Natural killer cell (primary cell): ENCODE data around the gene RHOT2. TPM values are rescaled to one million over a fixed set of nuclear protein-coding genes. Genes with fewer than 3 reads are reported as not detected.

ENCODE experiments used
- ATAC-seq, 3 donors: fragments of 150-1000 bp in 2 of 3; fragments of 200-7000 bp in 1 of 3; cut with Tn5 transposase; 1 replicate in 1 of 3; 2 replicates in 2 of 3; pipeline ENCODE4 v1.10.0; 2021; ENCODE audit warnings: mild to moderate bottlenecking in 2 of 3, moderate library complexity in 2 of 3
- DNase-seq, 2 donors: peaks; one replicate each; pipeline versions ENCODE4 v3.0.0 to v3.0.0-alpha.2; 2013 to 2021; ENCODE audit warnings: mixed read lengths in 1 of 2
- H3K27ac ChIP-seq: one replicate; pipeline ENCODE4 v1.5.1; 2013; ENCODE audit warnings: mild to moderate bottlenecking, low read length
- H3K27me3 ChIP-seq: one replicate; pipeline ENCODE4 v1.6.1; 2013; ENCODE audit warnings: low read length; ENCODE audit not compliant: control insufficient read depth, insufficient read depth
- H3K36me3 ChIP-seq: one replicate; pipeline ENCODE4 v1.6.1; 2013; ENCODE audit warnings: low read length; ENCODE audit not compliant: control insufficient read depth, insufficient read depth
- H3K4me1 ChIP-seq: one replicate; pipeline ENCODE4 v1.6.1; 2013; ENCODE audit warnings: low read length; ENCODE audit not compliant: control insufficient read depth, insufficient read depth
- H3K4me3 ChIP-seq: one replicate; pipeline ENCODE4 v1.5.1; 2013; ENCODE audit warnings: low read length
- H3K9me3 ChIP-seq: one replicate; pipeline ENCODE4 v1.6.1; 2013; ENCODE audit warnings: low read length; ENCODE audit not compliant: control insufficient read depth, insufficient read depth
- H3K27ac Mint-ChIP-seq, 2 donors: one replicate each; pipeline ENCODE4 v1.8.0; 2022; ENCODE audit warnings: mild to moderate bottlenecking in 2 of 2, mixed read lengths in 2 of 2, moderate library complexity in 1 of 2
- H3K27me3 Mint-ChIP-seq, 2 donors: one replicate each; pipeline ENCODE4 v1.8.0; 2022; ENCODE audit warnings: low read depth in 2 of 2, mixed read lengths in 2 of 2
- H3K36me3 Mint-ChIP-seq: one replicate; pipeline ENCODE4 v1.8.0; 2022; ENCODE audit warnings: mixed read lengths
- H3K4me1 Mint-ChIP-seq, 2 donors: one replicate each; pipeline ENCODE4 v1.8.0; 2022; ENCODE audit warnings: mixed read lengths in 2 of 2
- H3K4me3 Mint-ChIP-seq: one replicate; pipeline ENCODE4 v1.8.0; 2022; ENCODE audit warnings: mild to moderate bottlenecking, moderate library complexity, mixed read lengths
- H3K9me3 Mint-ChIP-seq, 2 donors: one replicate each; pipeline ENCODE4 v1.8.0; 2022; ENCODE audit warnings: mixed read lengths in 2 of 2
- WGBS: methylation state at CpG from one replicate; pipeline ENCODE4 v1.1.7; 2013; ENCODE audit warnings: missing lambda C conversion rate; ENCODE audit not compliant: insufficient coverage; 5-methylcytosine and 5-hydroxymethylcytosine counted together
- intact Hi-C: fragments of 100-400 bp; cut with micrococcal nuclease; formaldehyde crosslinking; loops from one replicate; pipeline ENCODE4 v1.14.2; 2022
- total RNA-seq, 4 donors: library from RNA; stranded (reverse); fragments of 120-200 nt in 1 of 4; gene quantifications; one replicate each; pipeline versions ENCODE4 v1.2.3 to v1.2.4, GENCODE V29; 2013 to 2022
- TF ChIP-seq, protein P1 (sequence below): fragments of 200-600 bp; IDR thresholded peaks from one replicate; pipeline ENCODE4 v1.8.0; 2022; ENCODE audit warnings: antibody characterized with exemption

RHOT2 gene
- total RNA-seq, 3 donors from 2014 or later (not counting 1 experiment from before 2014, with no cell fraction given), result 205 to 216 (median 211) TPM

DNA sequence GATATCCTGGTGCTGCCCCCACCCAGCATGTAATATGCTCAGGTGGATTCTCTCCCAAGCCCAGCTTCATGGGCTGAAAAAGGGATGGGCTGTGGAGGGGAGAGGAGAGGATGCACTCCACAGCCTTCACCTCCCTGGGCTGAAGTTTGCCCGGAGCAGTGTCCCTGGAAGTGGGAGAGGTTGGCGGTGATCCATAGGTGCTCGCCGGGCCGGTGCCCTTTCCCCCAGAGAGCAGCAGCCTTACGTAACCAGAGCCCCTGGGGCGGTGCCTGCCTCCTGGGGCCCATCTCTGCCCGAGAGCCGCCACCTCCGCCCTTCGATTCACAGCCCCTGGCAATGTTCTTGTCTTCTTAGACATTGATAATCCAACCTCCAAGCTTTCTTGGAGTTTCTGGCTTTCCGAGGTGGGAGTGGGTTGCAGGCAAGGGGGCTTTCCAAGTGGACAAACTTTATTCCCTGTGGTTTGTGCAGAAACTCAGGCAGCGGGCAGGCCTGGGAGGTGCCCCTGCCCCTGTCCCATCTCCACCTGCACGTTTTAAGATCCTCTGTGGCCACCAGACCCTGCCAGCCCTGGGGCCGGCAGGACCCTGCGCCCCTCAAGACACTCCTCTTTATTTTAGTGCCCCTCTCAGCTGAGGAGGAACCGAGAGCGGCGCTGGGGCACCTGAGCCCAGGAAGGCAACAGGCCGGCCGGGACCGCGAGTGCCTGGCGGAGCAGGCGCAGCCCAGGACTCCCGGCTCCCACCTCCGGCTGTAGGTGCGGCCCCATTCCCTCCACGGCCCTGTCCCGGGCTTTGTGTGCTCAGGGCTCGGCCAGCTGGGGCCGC is 21.9 kb upstream of the RHOT2 start:
- H3K27me3 ChIP-seq, result no peaks in the 10 kb centered on the region
- H3K4me3 Mint-ChIP-seq, result no peak overlapping the region
- H3K27ac ChIP-seq, result no peak overlapping the region
- intact Hi-C loops, result no loop called here
- no peak overlapping the region for H3K27ac Mint-ChIP-seq
- H3K9me3 ChIP-seq, result no peaks in the 10 kb centered on the region
- peaks cover 40% of the 10 kb centered on the region for H3K4me1 ChIP-seq
- no peaks in the 10 kb centered on the region for H3K9me3 Mint-ChIP-seq
- DNase-seq, result no peak
- no peaks in the 10 kb centered on the region for H3K36me3 Mint-ChIP-seq
- peaks cover 0 to 17% of the 10 kb centered on the region in 2 donors for H3K4me1 Mint-ChIP-seq
- 94% methylated on average over 32 of the region's 32 CpGs for WGBS
- ATAC-seq, result no peak
- no peak overlapping the region for H3K4me3 ChIP-seq
- TF ChIP-seq, protein P1, sequence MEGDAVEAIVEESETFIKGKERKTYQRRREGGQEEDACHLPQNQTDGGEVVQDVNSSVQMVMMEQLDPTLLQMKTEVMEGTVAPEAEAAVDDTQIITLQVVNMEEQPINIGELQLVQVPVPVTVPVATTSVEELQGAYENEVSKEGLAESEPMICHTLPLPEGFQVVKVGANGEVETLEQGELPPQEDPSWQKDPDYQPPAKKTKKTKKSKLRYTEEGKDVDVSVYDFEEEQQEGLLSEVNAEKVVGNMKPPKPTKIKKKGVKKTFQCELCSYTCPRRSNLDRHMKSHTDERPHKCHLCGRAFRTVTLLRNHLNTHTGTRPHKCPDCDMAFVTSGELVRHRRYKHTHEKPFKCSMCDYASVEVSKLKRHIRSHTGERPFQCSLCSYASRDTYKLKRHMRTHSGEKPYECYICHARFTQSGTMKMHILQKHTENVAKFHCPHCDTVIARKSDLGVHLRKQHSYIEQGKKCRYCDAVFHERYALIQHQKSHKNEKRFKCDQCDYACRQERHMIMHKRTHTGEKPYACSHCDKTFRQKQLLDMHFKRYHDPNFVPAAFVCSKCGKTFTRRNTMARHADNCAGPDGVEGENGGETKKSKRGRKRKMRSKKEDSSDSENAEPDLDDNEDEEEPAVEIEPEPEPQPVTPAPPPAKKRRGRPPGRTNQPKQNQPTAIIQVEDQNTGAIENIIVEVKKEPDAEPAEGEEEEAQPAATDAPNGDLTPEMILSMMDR, result no peak
- H3K27me3 Mint-ChIP-seq, result no peaks in the 10 kb centered on the region
- no peaks in the 10 kb centered on the region for H3K36me3 ChIP-seq

DNA sequence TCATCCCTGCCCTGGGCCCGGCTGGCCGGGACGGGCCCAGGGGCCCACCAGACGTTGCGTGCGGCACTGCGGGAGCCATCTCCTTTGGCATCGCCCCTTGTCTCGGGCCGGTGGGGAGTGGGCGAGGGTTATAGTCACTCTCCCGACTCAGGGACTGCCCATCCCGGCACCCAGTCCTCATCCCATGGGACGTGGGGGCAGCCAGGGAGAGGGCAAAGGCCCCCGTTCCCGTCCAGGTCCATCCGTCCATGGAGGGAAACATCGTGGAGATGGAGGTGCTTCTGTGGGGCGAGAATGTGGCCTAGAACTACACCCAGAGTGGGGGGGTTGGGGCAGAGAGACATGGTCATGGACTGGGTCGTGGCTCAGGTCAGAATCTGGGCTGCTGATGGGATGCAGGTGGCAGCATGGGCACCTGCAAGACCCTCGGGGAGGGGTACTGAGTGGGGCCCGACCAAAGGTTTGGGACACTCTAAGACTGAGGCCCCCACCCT is 21.2 kb upstream of the RHOT2 start:
- H3K4me3 ChIP-seq, result no peak overlapping the region
- peaks cover 0 to 17% of the 10 kb centered on the region in 2 donors for H3K4me1 Mint-ChIP-seq
- H3K27ac Mint-ChIP-seq, result no peak overlapping the region
- DNase-seq (no peak), ATAC-seq (no peak)
- H3K9me3 Mint-ChIP-seq, result no peaks in the 10 kb centered on the region
- H3K27ac ChIP-seq, result no peak overlapping the region
- H3K4me1 ChIP-seq, result peaks cover 35% of the 10 kb centered on the region
- no peaks in the 10 kb centered on the region for H3K9me3 ChIP-seq
- no peaks in the 10 kb centered on the region for H3K27me3 Mint-ChIP-seq
- H3K4me3 Mint-ChIP-seq, result no peak overlapping the region
- no peaks in the 10 kb centered on the region for H3K36me3 Mint-ChIP-seq
- intact Hi-C loops, result no loop called here
- 94% methylated on average over 22 of the region's 22 CpGs for WGBS
- no peaks in the 10 kb centered on the region for H3K36me3 ChIP-seq
- TF ChIP-seq, protein P1, result no peak
- H3K27me3 ChIP-seq, result no peaks in the 10 kb centered on the region

DNA sequence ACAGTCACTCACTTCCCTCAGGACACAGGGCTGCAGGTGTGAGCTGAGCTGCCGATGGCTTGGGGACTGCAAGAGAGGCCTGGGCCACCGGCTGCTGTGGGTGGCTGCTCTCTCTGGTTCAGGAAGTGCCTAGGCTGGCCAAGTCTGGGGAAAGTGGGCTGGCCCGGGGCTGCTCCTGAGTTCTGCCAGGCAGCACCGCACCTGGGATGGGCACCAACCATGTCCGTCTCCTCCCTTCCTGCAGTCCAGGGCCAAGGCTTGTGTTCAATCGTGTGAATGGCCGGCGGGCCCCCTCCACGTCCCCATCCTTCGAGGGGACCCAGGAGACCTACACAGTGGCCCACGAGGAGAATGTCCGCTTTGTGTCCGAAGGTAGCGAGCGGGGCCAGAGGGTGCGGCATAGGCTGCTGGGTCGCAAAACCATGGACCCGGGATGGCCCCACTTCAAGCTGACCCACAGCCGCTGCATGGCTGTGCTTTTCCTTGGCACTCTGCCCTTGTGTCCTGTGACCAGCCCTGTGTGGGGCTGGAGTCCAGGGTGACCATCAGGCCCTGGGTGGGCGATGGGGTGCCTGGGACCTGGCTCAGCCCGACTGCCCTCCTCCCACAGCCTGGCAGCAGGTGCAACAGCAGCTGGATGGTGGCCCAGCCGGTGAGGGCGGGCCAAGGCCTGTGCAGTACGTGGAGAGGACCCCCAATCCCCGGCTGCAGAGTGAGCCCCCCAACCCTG is 20.6 kb upstream of the RHOT2 start:
- H3K27me3 ChIP-seq, result no peaks in the 10 kb centered on the region
- Mint-ChIP-seq H3K27ac (no peak overlapping the region), H3K4me3 (no peak overlapping the region), H3K9me3 (no peaks in the 10 kb centered on the region), H3K36me3 (no peaks in the 10 kb centered on the region), H3K4me1 (peaks cover 0 to 17% of the 10 kb centered on the region in 2 donors), H3K27me3 (no peaks in the 10 kb centered on the region)
- ATAC-seq, result no peak
- H3K27ac ChIP-seq, result no peak overlapping the region
- peaks cover 34% of the 10 kb centered on the region for H3K4me1 ChIP-seq
- no peaks in the 10 kb centered on the region for H3K36me3 ChIP-seq
- TF ChIP-seq, protein P1, result no peak
- no peak for DNase-seq
- H3K4me3 ChIP-seq, result no peak overlapping the region
- H3K9me3 ChIP-seq, result no peaks in the 10 kb centered on the region
- intact Hi-C loops, result no loop called here
- 96% methylated on average over 24 of the region's 25 CpGs for WGBS
